ENCODE measurements around the gene SPOCD1.

Gene SPOCD1

DNA sequence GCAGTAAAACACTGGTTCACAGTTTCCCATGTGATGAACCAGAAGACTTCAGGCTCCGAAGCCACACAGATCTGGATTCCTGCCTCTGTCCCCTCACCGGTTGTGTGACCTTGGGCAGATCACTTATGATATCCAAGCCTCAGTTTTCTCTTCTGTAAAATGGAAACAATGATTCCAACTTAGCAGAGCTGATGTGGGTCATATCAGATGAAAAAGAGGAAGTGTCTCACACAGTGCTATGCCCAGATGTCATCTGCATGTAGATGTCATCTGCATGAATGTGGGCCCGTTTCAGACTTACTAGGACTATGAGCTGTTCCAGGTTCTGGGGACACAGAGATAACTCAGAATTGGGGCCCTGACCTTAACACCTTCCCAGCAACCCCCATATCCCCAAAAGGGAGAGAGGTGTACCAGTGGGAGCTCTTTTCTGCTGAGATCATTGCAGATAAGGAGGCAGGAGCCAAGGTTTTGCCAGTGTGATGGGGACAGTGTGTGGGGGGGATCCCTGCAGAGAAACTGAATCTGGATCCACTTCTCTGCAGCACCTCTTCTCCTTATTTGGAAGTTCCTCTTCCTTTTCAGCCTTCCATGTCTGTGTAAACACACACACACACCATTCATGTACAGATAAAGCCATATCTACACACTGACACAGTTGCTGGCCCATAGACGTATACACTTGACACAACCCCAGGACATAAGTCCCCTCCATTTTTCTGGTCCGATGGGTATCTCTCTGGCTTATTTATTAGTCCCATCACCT lies 46.7 kb downstream of the SPOCD1 start:
- no peak for DNase-seq

GRCh38 chr1:31768407-31768907 lies 47.4 kb downstream of the SPOCD1 start:
- DNase-seq, result no peak

GRCh38 chr1:31767225-31767624 lies 48.6 kb downstream of the SPOCD1 start:
- no peak for DNase-seq

DNA sequence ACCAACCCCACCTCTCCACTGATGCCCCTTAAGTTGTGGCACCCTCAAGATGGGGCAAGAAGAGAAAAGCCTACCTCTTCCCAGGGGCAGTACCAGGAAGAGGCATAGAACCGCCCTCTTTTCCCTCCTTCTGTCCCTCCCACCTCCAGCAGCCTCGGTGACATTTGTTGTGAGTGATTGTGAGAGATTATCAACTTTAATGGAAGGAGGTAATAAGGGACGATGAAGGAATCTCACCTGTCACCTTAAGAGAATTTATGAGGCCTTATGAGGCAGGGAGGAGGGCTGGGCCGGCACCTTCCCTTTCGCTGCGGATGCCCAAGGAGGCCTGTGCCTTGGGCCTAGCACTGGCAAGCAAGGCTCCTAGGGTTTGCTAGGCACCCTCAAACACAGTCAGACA lies 50.3 kb downstream of the SPOCD1 start:
- no peak for DNase-seq

DNA sequence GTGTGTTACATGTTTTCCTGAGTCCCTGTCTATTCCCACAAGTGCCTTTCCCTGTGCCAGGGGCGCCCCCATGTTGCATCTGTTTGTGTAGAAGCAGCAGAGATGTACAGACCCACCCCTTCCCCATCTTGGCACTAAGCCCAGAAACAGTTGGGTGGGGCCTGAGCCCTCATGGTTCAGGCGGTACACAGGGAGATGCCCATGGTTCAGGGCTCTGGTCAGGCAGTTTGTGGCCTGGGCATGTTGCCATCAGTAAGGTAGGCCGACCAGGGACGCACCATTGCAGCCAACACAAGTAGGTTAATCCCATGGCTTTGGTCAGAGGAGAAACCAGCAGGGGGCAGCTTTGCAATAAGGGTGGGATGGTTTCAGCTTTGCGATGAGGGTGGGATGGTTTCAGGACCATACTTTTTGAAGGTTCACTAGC lies 50.8 kb downstream of the SPOCD1 start:
- DNase-seq, result no peak

DNA sequence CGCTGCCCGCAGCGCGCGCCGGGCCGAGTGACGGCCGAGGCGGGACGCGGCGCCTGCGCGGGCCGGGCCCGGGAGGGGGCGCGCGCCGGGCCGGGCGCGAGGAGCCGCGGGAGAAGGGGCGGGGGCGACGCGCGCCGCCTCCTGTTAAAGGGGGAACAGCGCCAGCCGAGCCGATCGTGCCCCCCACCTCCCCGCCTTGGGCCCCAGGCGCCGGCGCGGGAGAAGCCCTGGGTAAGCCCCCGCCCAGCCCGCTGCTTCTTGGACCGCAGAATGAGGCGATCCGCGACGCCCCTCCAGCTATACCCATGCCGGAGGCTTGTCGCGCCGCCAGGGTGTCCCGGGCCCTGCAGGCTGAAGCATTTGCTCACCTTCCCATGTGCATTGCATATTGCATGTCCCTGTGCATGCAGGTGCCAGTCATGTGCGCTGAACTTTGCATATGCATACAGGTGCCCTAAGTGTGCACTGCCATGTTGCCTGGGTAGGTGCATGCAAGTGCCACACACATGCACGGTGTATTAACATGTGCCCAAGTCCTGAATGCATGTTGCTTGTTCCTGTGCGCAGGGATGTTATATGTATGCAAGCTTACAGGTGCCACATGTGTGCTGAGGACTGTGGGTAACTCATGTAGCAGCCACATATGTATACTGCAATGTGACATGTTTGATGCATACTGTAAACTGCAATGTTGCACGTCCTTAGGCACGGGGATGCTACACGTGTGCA lies 51.3 kb downstream of the SPOCD1 start, which contains the start of gene ADGRB2:
Gene ADGRB2, minus strand, starts transcription at position 29 of the 729 bp plus-strand sequence. CDS start 7,119 bp downstream, outside the sequence.
- no peak for DNase-seq

GRCh38 chr1:31763671-31764311 lies 52.0 kb downstream of the SPOCD1 start:
- no peak for DNase-seq

DNA sequence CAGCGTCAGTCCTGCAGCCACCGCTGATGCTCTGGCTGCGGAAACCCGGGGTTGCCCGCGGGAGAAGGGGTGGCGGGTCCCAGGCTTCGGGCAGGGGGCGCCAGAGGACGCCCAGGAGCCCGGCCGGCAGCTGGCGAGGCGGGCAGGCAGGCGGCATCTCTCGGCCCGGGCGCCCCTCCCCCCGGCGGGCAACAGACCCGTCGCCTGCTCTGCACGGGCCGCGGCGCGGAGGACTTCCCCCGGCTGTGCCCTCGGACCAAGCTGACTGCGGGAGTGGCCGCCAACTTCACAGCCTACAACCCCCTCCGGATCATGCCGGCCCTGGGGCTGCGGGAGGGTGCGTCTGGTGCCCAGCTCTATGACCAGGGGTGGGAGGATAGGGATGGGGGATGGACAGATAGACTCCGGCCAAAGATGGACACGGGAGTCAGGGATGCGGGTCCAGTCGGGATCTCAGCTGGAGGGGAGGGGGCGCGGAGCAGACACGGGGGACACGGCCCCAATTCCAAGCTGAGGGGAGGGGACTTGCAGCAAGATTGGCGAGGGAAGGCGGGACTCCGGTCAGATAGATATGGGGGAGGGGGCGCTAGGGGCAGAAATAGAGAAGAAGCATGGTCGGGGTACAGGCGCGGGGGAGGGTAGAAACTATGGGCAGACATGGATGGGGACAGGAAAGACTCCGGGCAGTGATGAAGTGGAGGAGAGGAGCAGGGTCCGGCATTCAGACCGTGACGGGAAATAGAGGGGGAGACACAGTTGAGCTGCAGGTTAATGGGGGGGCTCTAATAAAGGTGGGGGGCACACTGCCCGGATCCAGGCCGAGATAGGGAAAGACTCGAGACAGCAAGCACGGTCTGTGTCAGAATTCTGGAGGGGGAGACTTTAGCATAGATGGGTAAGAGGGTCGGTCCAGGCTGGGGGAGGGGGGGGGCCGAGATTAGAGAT lies 52.8 kb downstream of the SPOCD1 start:
- DNase-seq, result peak; percentile 62

GRCh38 chr1:31762323-31762722 lies 53.5 kb downstream of the SPOCD1 start:
- no peak for DNase-seq

DNA sequence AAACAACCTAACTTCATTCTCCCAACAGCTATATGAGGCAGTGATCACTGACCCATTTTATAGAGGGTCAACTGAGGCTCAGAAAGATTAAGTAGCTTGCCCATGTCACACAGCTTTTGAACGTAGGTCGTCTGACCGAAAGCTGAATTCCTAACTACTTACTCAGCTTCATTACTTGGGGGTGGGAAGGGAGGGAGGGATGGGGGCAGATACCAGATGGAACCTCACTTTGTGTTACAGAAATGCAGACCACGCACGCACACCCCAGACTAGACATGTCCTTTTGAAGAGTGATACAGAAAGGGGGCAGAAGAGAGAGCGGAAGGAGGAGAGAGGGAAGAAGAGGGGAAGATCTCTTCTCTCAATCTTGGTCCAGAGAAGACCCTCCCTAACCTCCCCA lies 53.9 kb downstream of the SPOCD1 start:
- DNase-seq, result peak; percentile 38

- DNase-seq, result peak; percentile 43
Observed at GRCh38 chr1:31760471-31761470, 55.1 kb downstream of the SPOCD1 start.

GRCh38 chr1:31759298-31760023 lies 56.4 kb downstream of the SPOCD1 start:
- DNase-seq, result no peak

- no peak for DNase-seq
Observed at GRCh38 chr1:31758823-31759222, 57.0 kb downstream of the SPOCD1 start.

DNA sequence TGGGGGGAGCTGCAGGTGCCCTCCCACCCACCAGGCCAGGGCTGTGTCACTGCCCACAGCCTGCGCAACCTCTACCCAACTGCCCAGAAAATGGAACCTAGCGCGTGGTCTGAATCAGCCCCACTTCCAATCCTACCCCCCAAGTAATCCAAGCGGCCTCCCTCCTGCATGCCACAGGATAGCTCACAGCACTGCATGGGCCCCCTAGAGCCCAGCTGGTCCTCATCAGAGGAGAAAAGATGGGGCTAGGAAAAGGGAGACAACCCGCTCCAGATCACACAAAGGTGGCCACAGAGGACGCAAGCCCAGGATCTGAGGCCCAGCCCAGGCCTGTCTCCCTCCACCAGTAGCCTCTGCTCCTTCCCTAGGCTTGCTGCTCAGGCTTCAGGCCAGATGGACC lies 57.8 kb downstream of the SPOCD1 start:
- DNase-seq, result no peak

- no peak for DNase-seq
Observed at GRCh38 chr1:31757204-31757679, 58.6 kb downstream of the SPOCD1 start.

GRCh38 chr1:31756578-31756977 lies 59.2 kb downstream of the SPOCD1 start:
- DNase-seq, result no peak

GRCh38 chr1:31755850-31756492 lies 59.9 kb downstream of the SPOCD1 start:
- no peak for DNase-seq

- peak; percentile 76 for DNase-seq
Observed at GRCh38 chr1:31755197-31755611, 60.6 kb downstream of the SPOCD1 start.

- no peak for DNase-seq
Observed at GRCh38 chr1:31754397-31754796, 61.4 kb downstream of the SPOCD1 start.

Data from NCI-H226 (cell line).